HepG2 (cell line): ENCODE measurements around the gene ATRX. TPM values are rescaled to one million over a fixed set of nuclear protein-coding genes. Genes with fewer than 3 reads are reported as not detected.

Experiments used
- ATAC-seq: fragments of 200-7000 bp; cut with Tn5 transposase; 3 replicates; pipeline ENCODE4 v1.9.1; 2020; ENCODE audit warnings: mild to moderate bottlenecking, moderate library complexity
- BruUV-seq: library from RNA; stranded (reverse); fragments of 400-500 nt; replicated peaks from 2 replicates; lab custom pipeline; 2021; lab: Mats Ljungman, UMichigan
- CTCF ChIA-PET: fragments of 300-600 bp; formaldehyde crosslinking; extraction: SDS; loops from one replicate; lab custom pipeline; 2021; ENCODE audit warnings: low total read pairs, inconsistent platforms, low intra/inter-chr PET ratio; lab: Yijun Ruan, JAX
- POLR2A ChIA-PET: fragments of 350-600 bp; sonication (Branson Sonifier 250); formaldehyde crosslinking; loops from one replicate; lab custom pipeline; 2020; ENCODE audit warnings: antibody characterized with exemption, inconsistent platforms; lab: Yijun Ruan, JAX
- DNase-seq: peaks from one replicate; pipeline ENCODE4 v3.0.0-alpha.2; 2015; ENCODE audit warnings: low spot score
- FAIRE-seq: peaks from 3 replicates; lab custom pipeline; 2011; peaks lifted over from hg19 to GRCh38; lab: Jason Lieb, UNC
- H2AFZ ChIP-seq: one replicate; pipeline ENCODE4 v1.6.1; 2011; ENCODE audit warnings: low read length, inconsistent platforms
- H3K27ac ChIP-seq: fragments of 300-600 bp; 3 replicates; pipeline ENCODE4 v1.8.0; 2011; ENCODE audit warnings: mixed run types, mild to moderate bottlenecking, mixed read lengths, low read length, inconsistent platforms; ENCODE audit not compliant: insufficient read depth; ENCODE audit errors: extremely low read length
- H3K27me3 ChIP-seq, 2 experiments: fragments of 200-600 bp in 1 of 2; 2 replicates in 1 of 2; 3 replicates in 1 of 2; pipeline versions ENCODE4 v1.6.0 to v1.8.0; 2011; ENCODE audit warnings: low read length in 2 of 2, mild to moderate bottlenecking in 2 of 2, moderate library complexity in 2 of 2, inconsistent platforms in 1 of 2; ENCODE audit not compliant: insufficient read depth in 2 of 2, control insufficient read depth in 1 of 2
- H3K36me3 ChIP-seq, 2 experiments: fragments of 200-600 bp in 1 of 2; replicated peaks in 1 of 2; 2 replicates in 1 of 2; 3 replicates in 1 of 2; pipeline versions ENCODE4 v1.5.1 to v1.8.0; 2011; ENCODE audit warnings: low read length in 2 of 2, inconsistent platforms in 1 of 2; ENCODE audit not compliant: insufficient read depth in 2 of 2, control insufficient read depth in 1 of 2
- H3K4me1 ChIP-seq: 2 replicates; pipeline ENCODE4 v1.5.1; 2012; ENCODE audit warnings: low read length, inconsistent platforms; ENCODE audit not compliant: insufficient read depth
- H3K4me2 ChIP-seq: 2 replicates; pipeline ENCODE4 v1.6.0; 2011; ENCODE audit warnings: low read depth, low read length, inconsistent platforms
- H3K4me3 ChIP-seq, 3 experiments: fragments of 200-600 bp in 1 of 3; sonication (generic), shearing (Covaris generic) in 1 of 3; replicated peaks in 1 of 3; 2 replicates each; pipeline ENCODE4 v1.5.1; 2011 to 2016; ENCODE audit warnings: low read length in 3 of 3, inconsistent platforms in 2 of 3, low read depth in 2 of 3, mild to moderate bottlenecking in 2 of 3, control low read depth in 1 of 3, mixed read lengths in 1 of 3; ENCODE audit not compliant: insufficient read depth in 1 of 3
- H3K79me2 ChIP-seq: one replicate; pipeline ENCODE4 v1.6.1; 2011; ENCODE audit warnings: low read length, inconsistent platforms; ENCODE audit not compliant: insufficient read depth
- H3K9ac ChIP-seq: 2 replicates; pipeline ENCODE4 v1.6.0; 2011; ENCODE audit warnings: mild to moderate bottlenecking, low read depth, low read length, inconsistent platforms; ENCODE audit not compliant: insufficient read depth
- H3K9me3 ChIP-seq: 2 replicates; pipeline ENCODE4 v1.5.1; 2012; ENCODE audit warnings: mild to moderate bottlenecking, low read length
- H4K20me1 ChIP-seq: 2 replicates; pipeline ENCODE4 v1.6.0; 2011; ENCODE audit warnings: inconsistent platforms, mild to moderate bottlenecking, low read length, moderate library complexity; ENCODE audit not compliant: insufficient read depth
- CTCF ChIP-seq: sonication (generic); formaldehyde crosslinking; IDR thresholded peaks from 2 replicates; pipeline ENCODE4 v1.5.0; 2020; ENCODE audit warnings: mild to moderate bottlenecking, missing genetic modification reagents, moderate library complexity
- FOXA1 ChIP-seq, 2 experiments: fragments of 450-650 bp in 1 of 2; sonication (generic) in 1 of 2; formaldehyde crosslinking in 1 of 2; IDR thresholded peaks; 2 replicates each; pipeline versions ENCODE4 v1.4.0 to v1.6.1; 2016 to 2020; ENCODE audit warnings: missing genetic modification reagents in 1 of 2
- HDAC1 ChIP-seq: sonication (generic); formaldehyde crosslinking; IDR thresholded peaks from 2 replicates; pipeline ENCODE4 v1.5.1; 2020; ENCODE audit warnings: mild to moderate bottlenecking, missing genetic modification reagents
- IRX3 ChIP-seq: sonication (generic); formaldehyde crosslinking; IDR thresholded peaks from 2 replicates; pipeline ENCODE4 v1.8.1; 2023; ENCODE audit warnings: mild to moderate bottlenecking, low read depth, missing genetic modification reagents, borderline replicate concordance
- MATR3 ChIP-seq: sonication (generic); formaldehyde crosslinking; IDR thresholded peaks from 2 replicates; pipeline ENCODE4 v1.4.0; 2020; ENCODE audit warnings: missing genetic modification reagents
- PRDM4 ChIP-seq: sonication (generic); formaldehyde crosslinking; IDR thresholded peaks from 2 replicates; pipeline ENCODE4 v1.9.0; 2021; ENCODE audit warnings: missing genetic modification reagents, borderline replicate concordance
- SRSF1 ChIP-seq: fragments of 200-400 bp; formaldehyde crosslinking; optimal IDR thresholded peaks from 2 replicates; pipeline ENCODE3; 2017; ENCODE audit warnings: mild to moderate bottlenecking, low read depth, low read length, moderate library complexity
- STAT6 ChIP-seq: sonication (generic); formaldehyde crosslinking; IDR thresholded peaks from 2 replicates; pipeline ENCODE4 v1.4.0; 2020; ENCODE audit warnings: missing genetic modification reagents, mild to moderate bottlenecking, borderline replicate concordance
- ZNF24 ChIP-seq: fragments of 450-650 bp; IDR thresholded peaks from 2 replicates; pipeline ENCODE4 v1.6.1; 2017; ENCODE audit warnings: antibody characterized with exemption, mild to moderate bottlenecking
- ZNF292 ChIP-seq: sonication (generic); formaldehyde crosslinking; IDR thresholded peaks from 2 replicates; pipeline ENCODE4 v1.8.1; 2022; ENCODE audit warnings: mild to moderate bottlenecking, low read depth, missing genetic modification reagents, borderline replicate concordance
- ZNF367 ChIP-seq: sonication (generic); formaldehyde crosslinking; IDR thresholded peaks from 2 replicates; pipeline ENCODE4 v1.4.0; 2020; ENCODE audit warnings: missing genetic modification reagents, borderline replicate concordance
- ZNF770 ChIP-seq: sonication (generic); formaldehyde crosslinking; IDR thresholded peaks from 2 replicates; pipeline ENCODE4 v1.5.0; 2020; ENCODE audit warnings: mild to moderate bottlenecking, missing genetic modification reagents
- ZNF841 ChIP-seq: sonication (generic); formaldehyde crosslinking; IDR thresholded peaks from 2 replicates; pipeline ENCODE4 v1.8.1; 2023; ENCODE audit warnings: missing genetic modification reagents, borderline replicate concordance
- WGBS: methylation state at CpG from one replicate; pipeline ENCODE4 v1.1.6; 2017; ENCODE audit warnings: low lambda C conversion rate; 5-methylcytosine and 5-hydroxymethylcytosine counted together
- in situ Hi-C: cut with HindIII; loops from 2 replicates; pipeline ENCODE4 v1.10.0; 2017; ENCODE audit warnings: low pct_unique_long_range_greater_than_20kb; ENCODE audit not compliant: extremely low pct_ligation_motif_present
- intact Hi-C: fragments of 100-400 bp; cut with micrococcal nuclease; formaldehyde crosslinking; loops from one replicate; pipeline ENCODE4 v1.10.0; 2022; ENCODE audit not compliant: unreplicated experiment
- polyA plus RNA-seq, 8 experiments: library from polyadenylated mRNA; depleted of rRNA in 3 of 8; stranded (reverse) in 7 of 8; unstranded in 1 of 8; fragments of >200 nt; fragmentation: Illumina TruSeq in 4 of 8; extraction: Trizol in 4 of 8; gene quantifications; 2 replicates each; pipeline versions ENCODE4 v1.2.1 to v1.2.3, GENCODE V29; 2011 to 2016; ENCODE audit warnings: low read depth in 4 of 8, missing spikeins in 1 of 8, mixed read lengths in 1 of 8; ENCODE audit not compliant: insufficient read depth in 1 of 8
- total RNA-seq, 5 experiments: library from RNA; depleted of rRNA; stranded (reverse); fragments of >200 nt; fragmentation: Illumina TruSeq; extraction: Trizol; gene quantifications; 2 replicates each; pipeline ENCODE4 v1.2.3, GENCODE V29; 2016; ENCODE audit warnings: low read depth in 1 of 5

Gene ATRX
- total and polyA plus RNA-seq, 2 of the 13 experiments (the other 11 are each of a cell fraction or from before 2014, with no cell fraction given), result 26.1 to 44.5 TPM

- intact Hi-C loops (loop anchor here (5.0 kb wide), 1 partner anchor 55 kb away; the partner anchor contains the start of gene ATRX), in situ Hi-C loops (no loop called here)
- Histone ChIP-seq H4K20me1 (peaks cover 24% of the 10 kb centered on the region; the same call in 1 of the 2 replicates), H3K4me3 (no peak overlapping the region; a peak in 1 of 6 replicates), H3K36me3 (no peaks in the 10 kb centered on the region), H3K4me1 (peaks cover 19% of the 10 kb centered on the region), H3K27me3 (no peaks in the 10 kb centered on the region), H3K4me2 (peak overlapping the region; percentile 53), H3K9me3 (no peaks in the 10 kb centered on the region), H3K27ac (no peak overlapping the region), H3K9ac (no peak overlapping the region), H3K79me2 (peaks cover 56% of the 10 kb centered on the region), H2AFZ (no peak overlapping the region)
- ChIA-PET POLR2A (no interaction called here), CTCF (no interaction called here)
- FAIRE-seq (no peak), ATAC-seq (peak; percentile 97), DNase-seq (peak; percentile 21)
- WGBS, result 10% methylated on average over 3 of the region's 7 CpGs
- BruUV-seq, result no TSS peak
- TF ChIP-seq IRX3 (CRISPR knock-in tag) (no peak), ZNF770 (CRISPR knock-in tag) (no peak), HDAC1 (CRISPR knock-in tag) (0 out of 2 replicates have a peak, but pooled peaks have one; percentile 21), SRSF1 (no peak), FOXA1 (IDR thresholded peaks at IDR 0.05) (no peak), FOXA1 (CRISPR knock-in tag; IDR thresholded peaks at IDR 0.05) (0 out of 2 replicates have a peak, but pooled peaks have one; percentile 32), MATR3 (CRISPR knock-in tag) (no peak), PRDM4 (CRISPR knock-in tag) (no peak), ZNF367 (CRISPR knock-in tag) (no peak), ZNF841 (no peak), ZNF24 (no peak), STAT6 (no peak), CTCF (CRISPR knock-in tag) (peak; percentile 53), ZNF292 (CRISPR knock-in tag) (0 out of 2 replicates have a peak, but pooled peaks have one; percentile 52)
These were observed 54.1 kb downstream of the ATRX start for GRCh38 chrX:77731821-77732419.
